Liver (tissue), 3 donors: Measurements from ENCODE around the gene MRPL24.

Experiments
- FOXA1 ChIP-seq: IDR thresholded peaks from 2 replicates; pipeline ENCODE4 v1.6.1; 2016; ENCODE audit warnings: antibody characterized with exemption
- GABPA ChIP-seq, 2 donors: IDR thresholded peaks in 1 of 2; conservative IDR thresholded peaks in 1 of 2; 2 replicates each; pipeline ENCODE4 v1.6.1; 2016; ENCODE audit warnings: antibody characterized with exemption in 2 of 2, mild to moderate bottlenecking in 1 of 2, moderate library complexity in 1 of 2
- RAD21 ChIP-seq, 2 donors: IDR thresholded peaks; 2 replicates each; pipeline ENCODE4 v1.6.1; 2016; ENCODE audit warnings: antibody characterized with exemption in 2 of 2, mild to moderate bottlenecking in 2 of 2
- TF ChIP-seq, protein P1 (sequence below): fragments of 150-350 bp; IDR thresholded peaks from 2 replicates; pipeline ENCODE4 v1.5.1; 2017; ENCODE audit warnings: improper control_type of control experiment, low read depth, low read length; ENCODE audit not compliant: missing input control
- TF ChIP-seq, protein P2 (sequence below): IDR thresholded peaks from 2 replicates; pipeline ENCODE4 v1.6.1; 2016; ENCODE audit warnings: antibody characterized with exemption
- donor health status: healthy.
- donor health status: healthy.

DNA sequence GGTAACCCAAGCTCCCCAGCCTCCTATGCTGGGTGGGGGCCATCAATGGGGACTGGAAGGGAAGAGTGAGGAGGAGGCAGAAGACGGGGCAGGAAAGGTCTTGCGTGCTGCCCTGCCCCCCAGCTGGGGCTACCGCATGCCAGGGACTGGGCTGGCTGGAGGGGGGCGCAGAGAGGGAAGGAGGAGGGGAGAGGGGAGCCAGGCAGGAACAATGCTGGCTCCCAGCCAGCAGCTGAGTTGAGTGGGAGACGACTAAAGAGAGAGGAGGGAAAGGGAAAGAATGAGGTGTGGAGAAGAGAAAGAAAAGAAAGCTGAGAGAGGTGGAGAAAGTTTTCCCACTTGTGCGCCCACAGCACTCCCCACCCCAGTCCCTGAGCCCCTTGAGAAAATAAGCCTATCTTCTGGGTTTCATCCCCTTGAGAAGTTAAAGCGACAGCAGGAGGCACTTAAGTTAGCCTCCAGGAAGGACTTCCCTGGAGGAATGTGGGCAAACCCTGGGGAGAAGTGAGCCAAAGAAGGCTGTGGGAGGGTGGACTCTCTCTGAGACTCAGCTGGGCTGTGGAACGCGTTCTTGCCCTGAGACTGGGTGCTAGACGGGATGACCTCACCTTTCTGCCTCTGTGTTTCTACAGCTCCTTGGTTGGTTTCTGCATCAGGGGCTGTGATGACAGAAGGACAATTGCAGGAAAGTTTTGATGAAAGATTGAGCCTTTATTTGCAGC, 50.8 kb downstream of the MRPL24 start:
- TF ChIP-seq, protein P1, sequence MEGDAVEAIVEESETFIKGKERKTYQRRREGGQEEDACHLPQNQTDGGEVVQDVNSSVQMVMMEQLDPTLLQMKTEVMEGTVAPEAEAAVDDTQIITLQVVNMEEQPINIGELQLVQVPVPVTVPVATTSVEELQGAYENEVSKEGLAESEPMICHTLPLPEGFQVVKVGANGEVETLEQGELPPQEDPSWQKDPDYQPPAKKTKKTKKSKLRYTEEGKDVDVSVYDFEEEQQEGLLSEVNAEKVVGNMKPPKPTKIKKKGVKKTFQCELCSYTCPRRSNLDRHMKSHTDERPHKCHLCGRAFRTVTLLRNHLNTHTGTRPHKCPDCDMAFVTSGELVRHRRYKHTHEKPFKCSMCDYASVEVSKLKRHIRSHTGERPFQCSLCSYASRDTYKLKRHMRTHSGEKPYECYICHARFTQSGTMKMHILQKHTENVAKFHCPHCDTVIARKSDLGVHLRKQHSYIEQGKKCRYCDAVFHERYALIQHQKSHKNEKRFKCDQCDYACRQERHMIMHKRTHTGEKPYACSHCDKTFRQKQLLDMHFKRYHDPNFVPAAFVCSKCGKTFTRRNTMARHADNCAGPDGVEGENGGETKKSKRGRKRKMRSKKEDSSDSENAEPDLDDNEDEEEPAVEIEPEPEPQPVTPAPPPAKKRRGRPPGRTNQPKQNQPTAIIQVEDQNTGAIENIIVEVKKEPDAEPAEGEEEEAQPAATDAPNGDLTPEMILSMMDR: no peak
- TF ChIP-seq, protein P2, sequence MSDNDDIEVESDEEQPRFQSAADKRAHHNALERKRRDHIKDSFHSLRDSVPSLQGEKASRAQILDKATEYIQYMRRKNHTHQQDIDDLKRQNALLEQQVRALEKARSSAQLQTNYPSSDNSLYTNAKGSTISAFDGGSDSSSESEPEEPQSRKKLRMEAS: no peak
- TF ChIP-seq GABPA (IDR thresholded peaks at IDR 0.05 in 1 of 2, conservative IDR thresholded peaks at IDR 0.05 in 1 of 2) (no peak), RAD21 (IDR thresholded peaks at IDR 0.05) (no peak), FOXA1 (no peak)
